HG03045 (cell line): ENCODE measurements around the gene KRTAP9-2.
"Not testable (repeated sequence)": the region's sequence is repeated elsewhere in the genome, so short reads cannot be mapped to it uniquely, and the experiment has no call there.

Experiments used
- ATAC-seq: cut with Tn5 transposase; IDR thresholded peaks from one replicate; pipeline ENCODE4 v1.9.1; 2021; ENCODE audit warnings: mild to moderate bottlenecking, moderate library complexity; ENCODE audit not compliant: unreplicated experiment

The KRTAP9-2 gene

GRCh38 chr17:41232399-41233105 lies 6.1 kb downstream of the KRTAP9-2 start, which contains the start of gene KRTAP9-3:
TSS of gene KRTAP9-3 (plus strand) at chr17:41232449. CDS start at chr17:41232502, 53 bp downstream.
- not testable (repeated sequence) for ATAC-seq

- ATAC-seq = not testable (repeated sequence)
Measured at GRCh38 chr17:41237116-41237515, 10.7 kb downstream of the KRTAP9-2 start.

GRCh38 chr17:41237949-41238437 lies 11.5 kb downstream of the KRTAP9-2 start, which contains the start of gene KRTAP9-8:
TSS of gene KRTAP9-8 (plus strand) at chr17:41237999. CDS start at chr17:41238052, 53 bp downstream.
- ATAC-seq = not testable (repeated sequence)

GRCh38 chr17:41246995-41247787 lies 20.7 kb downstream of the KRTAP9-2 start:
- ATAC-seq = not testable (repeated sequence)

- ATAC-seq = not testable (repeated sequence)
Measured at GRCh38 chr17:41249637-41250240, 23.3 kb downstream of the KRTAP9-2 start, which contains the start of gene KRTAP9-4. TSS of gene KRTAP9-4 (plus strand) at chr17:41249687. CDS start at chr17:41249721, 34 bp downstream.

- no peak for ATAC-seq
Measured at GRCh38 chr17:41251261-41251660, 24.8 kb downstream of the KRTAP9-2 start.

- ATAC-seq = no peak
Measured at GRCh38 chr17:41254861-41255260, 28.4 kb downstream of the KRTAP9-2 start.

GRCh38 chr17:41255381-41256290 lies 29.2 kb downstream of the KRTAP9-2 start, which contains the start of gene KRTAP9-9:
TSS of gene KRTAP9-9 (plus strand) at chr17:41255384.
- ATAC-seq = not testable (repeated sequence)

- no peak for ATAC-seq
Measured at GRCh38 chr17:41256291-41256685, 29.8 kb downstream of the KRTAP9-2 start.

GRCh38 chr17:41258406-41258805 lies 32.0 kb downstream of the KRTAP9-2 start:
- ATAC-seq = no peak

GRCh38 chr17:41263212-41263611 lies 36.8 kb downstream of the KRTAP9-2 start:
- ATAC-seq = no peak

- ATAC-seq = no peak
Measured at GRCh38 chr17:41264599-41264998, 38.2 kb downstream of the KRTAP9-2 start.

GRCh38 chr17:41265078-41265477 lies 38.6 kb downstream of the KRTAP9-2 start, which contains the start of gene KRTAP9-6:
TSS of gene KRTAP9-6 (plus strand) at chr17:41265378. CDS start at chr17:41265378, 0 bp downstream.
- ATAC-seq = no peak

- ATAC-seq = no peak
Measured at GRCh38 chr17:41267711-41268110, 41.3 kb downstream of the KRTAP9-2 start.

- not testable (repeated sequence) for ATAC-seq
Measured at GRCh38 chr17:41271323-41271722, 44.9 kb downstream of the KRTAP9-2 start.

GRCh38 chr17:41271858-41272257 lies 45.4 kb downstream of the KRTAP9-2 start:
- ATAC-seq = no peak

GRCh38 chr17:41275648-41276190 lies 49.3 kb downstream of the KRTAP9-2 start, which contains the start of gene KRTAP9-7:
TSS of gene KRTAP9-7 (plus strand) at chr17:41275698. CDS start at chr17:41275698, 0 bp downstream.
- ATAC-seq = not testable (repeated sequence)
